Endometrial microvascular endothelial cells (primary cell): ENCODE measurements around the gene AFDN. TPM values are rescaled to one million over a fixed set of nuclear protein-coding genes. Genes with fewer than 3 reads are reported as not detected.

ENCODE experiments used
- in situ Hi-C: cut with HindIII; loops from 2 replicates; pipeline ENCODE4 v1.10.0; 2017; ENCODE audit warnings: low sequenced_read_pairs, low pct_unique_long_range_greater_than_20kb; ENCODE audit errors: inconsistent ontology term
- total RNA-seq: library from RNA; depleted of rRNA; stranded (reverse); fragments of >200 nt; gene quantifications from one replicate; pipeline ENCODE4 v1.2.3, GENCODE V29; 2015; ENCODE audit errors: inconsistent ontology term

The AFDN gene
- total RNA-seq, 1 donor from 2014 or later, result 43.0 TPM

DNA sequence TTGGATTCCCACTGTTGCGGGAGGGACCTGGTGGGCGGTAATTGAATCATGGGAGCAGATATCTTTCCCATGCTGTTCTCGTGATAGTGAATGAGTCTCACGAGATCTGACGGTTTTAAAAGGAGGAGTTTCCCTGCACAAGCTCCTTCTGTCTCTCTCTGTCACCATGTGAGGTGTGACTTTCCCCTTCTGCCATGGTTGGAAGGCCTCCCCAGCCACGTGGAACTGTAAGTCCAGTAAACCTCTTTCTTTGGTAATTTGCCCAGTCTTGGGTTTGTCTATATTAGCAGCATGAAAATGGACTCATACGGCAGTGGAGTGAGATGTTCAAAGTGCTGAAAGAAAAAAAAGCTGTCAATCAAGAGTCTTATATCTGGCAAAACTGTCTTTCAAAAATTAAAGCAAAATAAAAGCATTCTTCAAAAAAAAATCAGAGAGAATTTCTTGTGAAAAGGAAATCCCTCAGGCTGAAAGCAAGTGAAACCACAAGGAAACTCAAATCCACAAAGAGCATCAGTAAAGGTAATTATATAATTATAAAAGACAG is 155.3 kb downstream of the AFDN start:
- in situ Hi-C loops, result no loop called here

DNA sequence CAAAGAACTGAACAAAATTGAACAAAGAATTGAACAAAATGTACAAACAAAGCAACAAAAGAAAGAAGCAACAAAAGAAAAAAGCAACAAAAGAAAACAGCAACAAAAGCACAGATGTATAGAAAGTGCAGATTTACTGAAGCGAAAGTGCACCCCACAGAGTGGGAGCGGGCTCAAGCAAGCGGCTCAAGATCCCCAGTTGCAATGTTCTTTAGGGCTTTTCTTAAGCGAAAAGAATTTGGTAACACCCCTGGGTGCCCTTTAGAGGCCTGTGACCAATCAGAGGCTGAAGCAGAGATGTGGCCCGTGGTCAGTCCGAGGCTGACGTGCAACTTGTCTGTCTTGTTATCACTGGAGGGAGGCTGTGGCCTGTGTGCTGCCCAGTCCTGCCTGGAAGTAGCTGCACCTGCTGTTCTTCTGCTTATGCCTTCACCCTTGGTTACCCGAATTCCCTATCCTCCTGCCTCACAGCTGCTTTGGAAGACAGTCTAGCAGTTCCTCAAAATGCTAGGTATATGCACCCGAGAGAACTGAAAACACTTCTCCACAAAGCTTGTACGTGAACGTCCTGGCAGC is 157.5 kb downstream of the AFDN start:
- in situ Hi-C loops, result no loop called here

DNA sequence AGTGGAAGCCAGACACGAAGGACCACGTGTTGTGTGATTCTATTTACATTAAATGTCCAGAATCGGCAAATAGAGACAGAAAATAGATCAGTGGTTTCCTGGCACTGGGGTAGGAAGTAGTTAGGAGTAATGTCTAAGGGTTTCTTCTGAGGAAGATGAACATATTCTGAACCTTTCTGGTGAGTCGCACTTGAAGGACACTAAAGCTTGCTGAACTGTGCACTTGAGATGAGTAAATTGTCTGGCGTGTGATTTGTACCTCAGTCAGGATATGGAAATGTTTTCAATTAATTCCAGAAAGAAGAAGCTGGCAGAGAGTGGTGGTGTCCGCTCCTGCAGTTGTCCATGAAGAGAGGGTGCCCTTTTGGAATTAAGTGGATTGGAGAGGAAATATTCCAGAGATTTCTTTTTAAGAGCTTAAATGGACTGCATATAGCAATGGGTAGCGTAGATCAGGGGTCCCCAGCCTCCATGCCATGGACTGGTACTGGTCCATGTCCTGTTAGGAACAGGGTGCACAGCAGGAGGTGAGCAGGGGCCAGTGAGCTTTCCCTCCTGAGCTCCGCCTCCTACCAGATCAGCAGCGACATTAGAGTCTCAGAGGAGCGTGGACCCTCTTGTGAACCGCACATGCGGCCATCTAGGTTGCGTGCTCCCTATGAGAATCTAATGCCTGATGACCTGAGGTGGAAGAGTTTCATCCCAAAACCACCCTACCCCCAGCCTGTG is 158.3 kb downstream of the AFDN start:
- in situ Hi-C loops, result no loop called here

DNA sequence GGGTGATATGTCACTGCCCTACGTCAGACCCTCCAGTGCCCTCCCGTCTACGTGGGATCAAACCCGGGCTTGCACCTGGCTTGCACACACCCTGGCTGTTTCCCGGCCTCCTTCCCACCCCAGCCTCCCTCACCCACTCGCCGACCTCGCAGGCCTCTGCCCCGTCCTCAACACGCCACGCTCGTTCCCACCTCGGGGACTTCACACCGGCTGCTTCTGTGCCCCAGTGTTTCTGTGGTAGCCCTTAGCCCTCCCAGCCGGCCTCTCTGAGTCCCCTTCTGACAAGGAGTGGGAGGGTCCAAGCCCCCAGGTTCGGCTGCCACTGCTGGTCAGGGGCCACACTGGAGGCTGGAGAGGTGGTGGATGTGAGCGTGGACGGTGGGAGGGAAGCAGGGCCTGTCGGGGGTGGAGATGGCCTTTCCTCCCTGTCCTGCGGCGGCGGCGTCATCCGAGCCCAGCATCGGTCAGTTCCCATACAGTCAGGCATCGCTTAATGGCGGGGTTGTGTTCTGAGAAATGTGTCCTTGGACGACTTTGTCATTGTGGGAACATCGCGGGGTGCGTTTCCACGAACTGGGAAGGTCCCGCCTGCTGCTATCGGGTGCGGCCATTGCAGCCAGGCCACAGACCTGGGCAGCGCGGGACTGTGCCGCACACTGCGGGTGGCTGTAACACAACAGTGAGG is 159.3 kb downstream of the AFDN start:
- in situ Hi-C loops, result no loop called here

DNA sequence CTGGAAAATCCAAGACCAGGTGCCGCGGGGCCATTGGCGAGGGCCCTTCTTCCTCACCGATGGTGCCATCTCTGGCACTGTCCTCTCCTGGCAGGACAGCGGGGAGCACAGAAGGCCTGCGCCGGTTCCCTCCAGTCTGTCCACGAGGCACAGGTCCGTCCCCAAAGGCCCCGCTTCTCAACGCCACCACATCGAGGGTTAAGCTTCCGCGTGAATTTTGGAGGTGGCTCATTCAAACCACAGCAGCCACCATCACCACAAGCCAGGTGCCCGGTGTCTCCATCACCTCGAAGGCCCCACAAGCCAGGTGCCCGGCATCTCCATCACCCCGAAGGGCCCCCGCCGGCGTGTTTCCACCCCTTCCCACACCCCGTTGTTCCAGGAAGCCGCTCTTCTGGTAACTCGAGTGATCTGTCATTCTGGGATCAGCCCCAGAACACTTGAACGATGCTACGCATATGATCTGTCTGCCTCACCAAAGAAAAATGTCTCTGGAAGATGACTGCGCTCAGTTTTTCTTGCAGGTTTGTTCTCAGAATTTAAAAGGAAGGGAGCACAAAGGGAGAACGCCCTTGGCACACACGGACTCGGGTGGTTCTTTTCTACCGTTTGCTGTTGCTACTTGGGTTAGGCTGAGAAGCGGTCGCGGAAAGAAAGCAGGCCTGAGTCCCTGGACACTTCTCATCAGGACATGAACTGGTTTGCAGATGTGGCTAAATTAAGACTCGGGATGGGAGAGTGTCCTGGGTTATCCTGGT is 160.9 kb downstream of the AFDN start:
- in situ Hi-C loops, result no loop called here

DNA sequence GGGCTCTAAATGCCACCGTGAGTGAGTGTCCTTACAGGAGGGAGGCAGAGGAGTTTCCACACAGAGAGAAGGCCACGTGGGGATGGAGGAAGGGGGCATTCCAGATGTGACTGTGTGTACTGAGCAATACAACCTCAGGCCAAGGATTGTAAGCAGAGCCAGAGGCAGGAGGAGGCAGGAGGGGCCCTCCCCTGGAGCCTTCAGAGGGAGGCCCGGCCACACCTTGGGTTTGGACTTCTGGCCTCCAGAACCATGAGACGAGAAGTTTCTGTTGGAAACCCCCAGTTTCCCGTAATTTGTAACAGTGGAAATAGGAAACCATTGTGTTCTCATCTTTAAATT is 161.4 kb downstream of the AFDN start:
- in situ Hi-C loops, result no loop called here

DNA sequence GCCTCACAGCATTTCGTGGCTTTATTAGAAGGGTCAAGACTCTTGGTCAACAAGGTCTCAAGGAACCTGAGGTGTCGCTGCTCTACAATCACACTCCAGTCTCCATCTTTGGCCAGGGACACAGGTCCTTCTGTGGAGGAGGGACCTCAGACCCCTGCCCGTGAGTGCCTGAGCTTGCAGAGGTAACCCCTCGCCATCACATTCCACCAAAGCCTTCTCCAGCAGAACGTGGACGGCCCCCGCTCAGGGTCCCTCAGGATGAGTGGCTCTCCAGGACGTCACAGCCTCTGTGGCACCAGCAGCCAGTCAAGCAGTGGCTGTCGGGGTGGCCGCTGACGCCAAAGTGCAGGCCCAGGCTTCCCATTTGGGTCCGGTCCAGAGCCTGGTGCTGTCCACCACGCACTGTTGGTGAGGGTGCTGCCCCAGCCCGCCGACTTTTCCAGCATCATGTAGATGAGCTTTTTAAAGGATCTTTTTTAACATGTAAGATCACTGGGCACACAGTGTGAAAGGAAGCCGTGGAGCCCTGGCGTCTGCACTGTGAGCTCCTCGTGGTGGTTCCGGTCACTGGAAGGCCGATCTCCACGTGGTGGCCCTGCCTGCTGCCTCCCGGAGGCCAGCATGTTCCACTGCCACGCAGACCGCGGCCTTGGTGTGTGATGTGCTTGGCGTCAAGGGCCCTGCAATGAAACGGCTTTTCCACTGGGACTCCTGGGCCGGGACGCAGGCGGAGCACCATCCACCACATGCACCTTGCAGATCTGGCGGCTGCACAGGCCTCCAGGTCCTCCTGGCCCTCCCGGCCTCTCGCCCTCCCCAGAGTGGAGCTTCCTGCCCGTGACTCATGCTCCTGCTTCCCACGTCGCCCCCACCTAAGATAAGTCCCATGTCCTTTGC is 162.5 kb downstream of the AFDN start:
- in situ Hi-C loops, result no loop called here

DNA sequence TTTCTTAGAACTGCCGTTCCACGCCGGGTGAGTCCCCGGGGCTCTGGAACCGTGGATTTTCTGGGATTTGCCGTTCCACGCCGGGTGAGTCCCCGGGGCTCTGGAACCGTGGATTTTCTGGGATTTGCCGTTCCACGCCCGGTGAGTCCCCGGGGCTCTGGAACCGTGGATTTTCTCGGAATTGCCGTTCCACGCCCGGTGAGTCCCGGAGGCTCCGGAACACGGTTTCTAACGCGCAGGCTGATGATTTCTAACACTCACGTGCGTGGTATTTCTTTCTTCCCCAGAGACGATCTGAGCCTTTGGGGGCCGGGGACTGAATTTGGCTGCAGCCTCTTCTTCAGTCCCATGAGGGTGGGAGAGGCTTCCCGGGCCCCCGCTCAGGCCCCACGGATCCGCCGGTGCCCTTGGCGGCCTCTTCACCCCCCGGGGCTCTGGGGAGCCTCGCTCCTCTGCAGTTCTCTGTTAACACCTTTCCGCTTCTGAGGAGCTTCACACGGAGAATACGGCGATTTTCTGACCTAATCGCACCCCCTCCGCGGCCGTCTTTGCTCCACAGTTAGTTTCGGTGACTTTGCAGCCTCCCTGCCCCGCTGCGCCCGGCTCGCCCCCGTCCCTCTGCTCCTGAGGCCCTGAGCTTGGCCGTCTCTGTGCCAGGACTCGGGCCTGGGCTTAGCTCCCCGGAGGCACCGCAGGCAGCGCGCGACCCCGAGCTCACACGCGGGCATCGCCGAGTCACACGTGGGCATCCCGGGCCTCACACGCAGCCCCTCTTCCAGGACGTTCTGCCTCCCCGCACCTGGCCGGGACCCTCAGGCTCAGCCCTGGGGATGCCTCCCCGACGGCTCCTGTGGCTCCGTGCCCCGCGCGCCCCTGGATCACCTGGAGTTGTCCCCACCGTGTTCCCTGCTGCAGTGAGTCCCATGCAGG is 163.6 kb downstream of the AFDN start:
- in situ Hi-C loops, result no loop called here

DNA sequence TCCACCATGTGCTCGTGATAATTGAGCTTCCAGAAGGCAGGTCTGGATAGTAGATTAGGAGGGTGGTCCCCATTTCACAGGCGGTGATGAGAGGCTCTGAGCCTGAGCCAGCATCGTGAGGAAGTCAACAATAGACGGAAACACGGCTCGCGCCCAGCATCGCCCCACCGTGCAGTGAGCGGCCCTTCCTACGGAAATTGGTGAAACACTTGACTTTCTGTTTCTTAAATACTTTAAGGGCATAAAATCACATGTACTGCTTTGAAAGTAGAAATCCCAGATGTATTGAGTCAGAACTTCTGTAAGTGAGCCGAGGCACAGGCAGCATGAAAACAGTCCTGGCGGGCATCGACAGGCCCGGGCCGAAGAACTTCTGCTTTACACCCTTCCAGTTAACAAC is 166.5 kb downstream of the AFDN start:
- in situ Hi-C loops, result no loop called here

DNA sequence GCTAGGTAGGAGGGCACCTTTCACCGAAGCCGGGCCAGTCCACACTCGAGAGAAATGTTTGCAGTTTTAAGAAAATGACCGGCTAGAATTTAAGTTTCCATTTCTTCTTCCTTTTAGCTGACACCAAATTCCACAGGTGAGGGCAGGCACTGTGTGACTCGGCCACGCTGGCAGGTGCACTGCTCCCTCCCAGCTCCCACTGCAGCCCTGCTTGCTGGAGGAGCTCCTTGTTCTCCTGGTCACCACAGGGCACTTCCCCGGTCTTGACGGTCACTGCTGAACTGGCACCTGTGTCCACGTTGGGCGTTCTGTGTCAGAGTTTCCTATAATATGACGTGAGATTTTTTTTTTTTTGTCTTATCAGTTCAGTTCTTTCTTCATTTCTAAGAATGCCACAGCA is 167.1 kb downstream of the AFDN start:
- in situ Hi-C loops, result no loop called here

DNA sequence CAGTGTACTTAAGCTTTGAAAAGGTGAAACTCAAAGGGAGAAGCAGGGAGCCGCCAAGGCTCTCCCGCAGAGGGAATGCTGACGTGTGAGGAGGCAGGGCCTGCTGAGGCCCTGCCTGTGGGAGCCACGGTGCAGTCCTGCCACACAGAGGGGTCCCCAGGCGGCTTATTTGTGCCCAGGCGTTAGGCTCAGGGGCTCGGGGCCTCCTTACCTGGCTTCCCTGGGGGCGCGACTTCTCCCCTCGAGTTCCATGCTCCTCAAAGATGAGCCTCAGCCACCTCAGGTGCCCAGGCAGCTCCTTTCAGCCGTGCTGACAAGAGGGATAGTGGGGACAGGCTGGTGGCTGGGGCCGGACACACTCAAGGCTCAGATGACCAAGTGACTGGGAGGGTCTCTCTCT is 168.6 kb downstream of the AFDN start:
- in situ Hi-C loops, result no loop called here

DNA sequence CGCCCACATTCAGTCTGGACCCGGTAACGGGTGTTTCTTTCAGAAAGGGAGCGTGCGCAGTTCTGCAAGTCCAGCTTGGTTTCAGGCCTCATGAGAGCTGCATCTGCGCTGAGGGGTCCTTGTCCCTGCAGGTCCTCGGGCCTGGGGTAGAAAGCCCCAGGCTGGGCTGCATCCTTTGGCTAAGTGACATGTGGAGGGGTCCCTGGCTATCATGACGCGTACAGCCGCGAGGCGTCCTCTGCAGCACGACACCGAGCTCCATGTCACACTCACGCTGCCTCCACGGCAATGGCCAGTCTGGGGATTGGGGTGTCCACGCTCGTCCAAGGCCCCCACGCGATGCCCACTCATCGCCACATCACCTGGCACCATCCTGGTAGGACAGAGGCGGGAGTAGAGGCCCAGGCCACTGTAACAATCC is 169.0 kb downstream of the AFDN start:
- in situ Hi-C loops, result no loop called here

DNA sequence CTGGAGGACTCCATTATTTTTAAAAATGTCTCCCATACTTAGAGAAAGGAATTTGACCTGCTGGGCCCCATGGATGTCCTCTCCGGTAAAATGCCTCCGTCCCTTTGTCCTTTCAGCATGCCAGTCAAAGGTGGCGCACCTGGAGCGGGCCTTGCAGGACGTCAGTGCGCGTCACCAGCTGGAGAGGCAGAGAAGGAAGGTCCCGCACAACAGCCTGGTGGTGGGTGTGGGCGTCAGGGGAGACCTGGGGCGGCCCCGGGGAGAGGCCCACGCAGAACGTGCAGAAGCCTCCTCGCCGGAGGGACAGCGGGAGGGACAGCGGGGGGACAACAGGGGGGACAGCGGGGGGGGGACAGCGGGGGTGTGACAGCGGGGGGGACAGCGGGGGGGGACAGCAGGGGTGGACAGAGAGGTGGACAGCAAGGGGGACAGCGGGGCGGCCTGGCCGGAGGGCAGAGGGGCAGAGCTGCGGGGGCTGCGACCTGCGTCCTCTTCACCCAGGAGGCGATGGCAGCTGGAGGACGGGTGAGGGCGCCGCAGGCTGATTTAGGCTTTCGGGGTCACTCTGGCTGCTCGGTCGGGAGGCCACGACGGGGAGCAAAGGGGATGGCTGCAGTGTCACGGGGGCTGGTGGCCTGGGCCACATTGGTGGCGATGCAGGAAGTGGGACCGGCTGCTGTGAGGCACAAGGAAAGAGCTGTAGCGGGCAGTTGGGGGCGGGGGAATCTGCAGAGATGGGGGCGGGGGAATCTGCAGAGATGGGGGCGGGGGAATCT is 169.9 kb downstream of the AFDN start:
- in situ Hi-C loops, result no loop called here

DNA sequence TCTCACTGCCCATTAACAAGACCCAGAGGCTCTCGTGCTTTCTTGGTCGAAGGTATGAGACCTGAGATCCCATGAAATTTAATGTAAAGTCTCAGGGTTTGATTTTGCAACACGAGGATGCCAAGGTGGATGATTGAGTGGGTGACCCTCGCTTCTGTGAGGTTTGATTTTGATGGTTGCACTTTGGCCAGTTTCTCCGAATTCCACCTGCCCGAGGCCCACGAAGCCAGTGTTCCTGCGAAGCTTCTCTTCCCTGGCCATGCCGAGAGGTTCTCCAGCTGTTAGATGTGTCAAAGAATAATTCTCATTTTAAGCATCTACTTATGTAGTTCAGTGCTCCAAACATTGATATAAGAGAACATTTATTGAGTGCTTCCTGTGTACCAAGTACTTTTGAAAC is 170.9 kb downstream of the AFDN start, which contains the start of gene KIF25:
Gene KIF25 (plus strand): TSS at position 30 of the 400 bp plus-strand sequence. CDS start 31,915 bp downstream, outside the sequence.
- in situ Hi-C loops, result no loop called here

DNA sequence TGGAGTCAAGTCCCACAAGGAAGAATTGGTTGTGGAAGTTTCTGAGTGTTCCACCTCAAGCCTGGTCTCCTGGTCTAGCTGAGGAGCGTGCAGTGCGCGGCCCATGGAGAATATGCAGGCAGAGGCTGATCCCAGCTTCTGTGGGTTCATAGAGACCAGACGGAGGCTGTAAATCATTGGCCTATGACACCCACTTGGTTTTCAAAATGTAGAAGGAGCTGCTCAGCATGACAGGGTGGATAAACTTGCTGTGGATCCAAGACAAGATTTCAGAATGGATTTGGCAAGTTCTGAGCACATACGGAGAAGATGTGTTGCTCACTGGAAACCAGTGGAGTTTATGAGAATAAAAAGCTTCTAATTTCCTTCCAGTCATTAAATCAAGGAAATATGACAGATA is 171.5 kb downstream of the AFDN start:
- in situ Hi-C loops, result no loop called here

DNA sequence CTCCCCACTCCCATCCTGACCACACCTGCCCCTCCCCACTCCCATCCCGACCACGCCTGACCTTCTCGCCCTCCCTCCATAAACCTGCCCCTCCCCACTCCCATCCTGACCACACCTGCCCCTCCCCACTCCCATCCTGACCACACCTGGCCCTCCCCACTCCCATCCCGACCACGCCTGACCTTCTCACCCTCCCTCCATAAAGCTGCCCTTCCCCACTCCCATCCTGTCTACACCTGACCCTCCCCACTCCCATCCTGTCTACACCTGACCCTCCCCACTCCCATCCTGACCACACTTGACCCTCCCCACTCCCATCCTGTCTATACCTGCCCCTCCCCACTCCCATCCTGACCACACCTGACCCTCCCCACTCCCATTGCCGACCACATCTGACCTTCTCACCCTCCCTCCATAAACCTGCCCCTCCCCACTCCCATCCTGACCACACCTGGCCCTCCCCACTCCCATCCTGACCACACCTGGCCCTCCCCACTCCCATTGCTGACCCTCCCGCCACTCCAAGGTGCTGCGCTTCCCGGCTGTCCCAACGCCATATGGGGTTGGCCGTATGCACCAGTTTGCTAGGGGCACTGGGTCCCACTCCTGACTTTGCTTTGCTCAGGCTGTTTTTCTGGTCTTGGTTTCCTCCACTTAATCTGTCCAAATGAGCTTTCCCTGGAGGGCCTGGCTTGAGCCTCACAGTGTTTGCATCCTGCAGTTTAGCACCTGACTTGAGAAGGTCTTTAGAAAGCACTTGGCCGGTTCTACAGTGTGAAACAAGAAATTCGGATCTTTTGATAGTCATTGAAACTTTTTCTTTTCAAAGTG is 173.7 kb downstream of the AFDN start:
- in situ Hi-C loops, result no loop called here
